Tibial nerve (tissue), 3 donors: ENCODE data around the gene TBC1D22A.

Source experiments
- EP300 ChIP-seq, 2 donors: sonication (generic); formaldehyde crosslinking; IDR thresholded peaks; one replicate each; pipeline ENCODE4 v1.6.1; 2017; ENCODE audit warnings: antibody characterized with exemption in 2 of 2, mild to moderate bottlenecking in 1 of 2
- POLR2A ChIP-seq, 2 donors: fragments of 450-650 bp; IDR thresholded peaks; one replicate each; pipeline ENCODE4 v1.6.1; 2017; ENCODE audit warnings: antibody characterized with exemption in 2 of 2, mild to moderate bottlenecking in 2 of 2, moderate library complexity in 2 of 2

- TF ChIP-seq POLR2A (IDR thresholded peaks at IDR 0.05), result no peak
- no peak for TF ChIP-seq EP300 (IDR thresholded peaks at IDR 0.05)
Observed at GRCh38 chr22:46971764-46972125, 209.3 kb downstream of the TBC1D22A start.
